HepG2 (cell line): ENCODE results near the gene AGBL1.

Experiments used
- ZBED4 ChIP-seq: sonication (generic); formaldehyde crosslinking; IDR thresholded peaks from 2 replicates; pipeline ENCODE4 v1.4.0; 2020; ENCODE audit warnings: missing genetic modification reagents, borderline replicate concordance
- ZNF790 ChIP-seq: sonication (generic); formaldehyde crosslinking; IDR thresholded peaks from 2 replicates; pipeline ENCODE4 v1.8.0; 2022; ENCODE audit warnings: missing genetic modification reagents, mild to moderate bottlenecking, borderline replicate concordance

GRCh38 chr15:86919581-86919980, 839.9 kb downstream of the AGBL1 start:
- TF ChIP-seq ZNF790 (CRISPR knock-in tag) (no peak), ZBED4 (no peak)
